ENCODE data around the gene SELENOV.

SELENOV gene

GRCh38 chr19:39544911-39545310, 30.0 kb downstream of the SELENOV start:
- no peak for TF ChIP-seq ZNF274 (IDR thresholded peaks at IDR 0.05; ENCODE audit: low read depth, low read length)
- H3K4me3 ChIP-seq (ENCODE audit: low read length) = no peak overlapping the region

DNA sequence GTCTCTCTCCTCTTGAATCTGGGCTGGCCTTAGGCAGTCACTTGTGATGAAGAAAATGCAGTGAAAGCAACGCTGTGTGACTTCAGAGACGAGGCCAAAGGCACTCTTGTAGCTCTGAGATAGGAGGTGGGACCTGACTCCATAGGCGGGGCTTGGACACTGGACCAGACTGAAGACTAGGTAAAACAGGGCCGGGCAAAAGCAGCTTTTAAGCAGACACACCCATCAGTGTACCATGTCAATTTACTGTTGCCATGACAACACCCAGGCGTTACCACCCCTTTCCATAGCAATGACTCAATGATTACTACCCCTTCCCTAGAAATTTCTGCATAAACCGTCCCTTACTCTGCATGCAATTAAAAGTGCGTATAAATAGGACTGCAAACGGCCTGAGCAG, 31.7 kb downstream of the SELENOV start:
- TF ChIP-seq ZNF274 (IDR thresholded peaks at IDR 0.05; ENCODE audit: low read depth, low read length) = no peak
- H3K4me3 ChIP-seq (ENCODE audit: low read length) = no peak overlapping the region

- no peak for TF ChIP-seq ZNF274 (IDR thresholded peaks at IDR 0.05; ENCODE audit: low read depth, low read length)
- no peak overlapping the region for H3K4me3 ChIP-seq (ENCODE audit: low read length)
Observed at GRCh38 chr19:39550197-39550596, 35.3 kb downstream of the SELENOV start.

GRCh38 chr19:39553082-39553652, 38.2 kb downstream of the SELENOV start:
- no peak overlapping the region for H3K4me3 ChIP-seq (ENCODE audit: low read length)
- TF ChIP-seq ZNF274 (IDR thresholded peaks at IDR 0.05; ENCODE audit: low read depth, low read length) = no peak

DNA sequence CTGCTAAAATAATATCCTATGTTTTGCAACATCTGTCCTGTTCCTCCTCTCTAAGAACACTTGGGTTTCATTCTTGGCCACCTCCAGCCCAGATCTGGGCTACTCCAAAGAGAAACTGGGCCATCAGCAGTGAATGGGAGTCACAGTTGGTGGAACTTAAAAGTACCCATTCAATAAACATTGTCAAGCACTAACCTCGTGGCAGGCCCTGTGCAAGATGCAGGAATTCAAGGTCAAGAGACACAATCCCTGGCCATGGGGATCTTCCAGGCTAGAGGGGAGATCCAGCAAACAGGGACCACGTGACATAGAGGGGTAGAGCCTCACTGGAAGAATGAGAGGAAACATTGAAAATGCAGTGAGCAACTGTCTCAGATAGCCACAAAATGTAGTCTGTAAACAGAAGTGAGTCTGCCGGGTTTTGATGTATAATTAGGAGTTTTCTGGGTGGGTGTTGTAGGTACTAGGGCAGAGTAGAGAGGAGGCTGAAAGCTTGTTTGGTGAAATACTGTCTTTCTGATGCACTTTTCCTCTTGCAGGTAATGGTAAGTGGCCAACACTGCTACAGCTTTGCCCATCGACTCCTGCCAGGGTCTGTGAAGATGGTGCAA, 39.9 kb downstream of the SELENOV start:
- H3K4me3 ChIP-seq (ENCODE audit: low read length) = no peak overlapping the region
- no peak for TF ChIP-seq ZNF274 (IDR thresholded peaks at IDR 0.05; ENCODE audit: low read depth, low read length)

- TF ChIP-seq ZNF274 (IDR thresholded peaks at IDR 0.05; ENCODE audit: low read depth, low read length) = no peak
- no peak overlapping the region for H3K4me3 ChIP-seq (ENCODE audit: low read length)
Observed at GRCh38 chr19:39555883-39556282, 40.9 kb downstream of the SELENOV start.

DNA sequence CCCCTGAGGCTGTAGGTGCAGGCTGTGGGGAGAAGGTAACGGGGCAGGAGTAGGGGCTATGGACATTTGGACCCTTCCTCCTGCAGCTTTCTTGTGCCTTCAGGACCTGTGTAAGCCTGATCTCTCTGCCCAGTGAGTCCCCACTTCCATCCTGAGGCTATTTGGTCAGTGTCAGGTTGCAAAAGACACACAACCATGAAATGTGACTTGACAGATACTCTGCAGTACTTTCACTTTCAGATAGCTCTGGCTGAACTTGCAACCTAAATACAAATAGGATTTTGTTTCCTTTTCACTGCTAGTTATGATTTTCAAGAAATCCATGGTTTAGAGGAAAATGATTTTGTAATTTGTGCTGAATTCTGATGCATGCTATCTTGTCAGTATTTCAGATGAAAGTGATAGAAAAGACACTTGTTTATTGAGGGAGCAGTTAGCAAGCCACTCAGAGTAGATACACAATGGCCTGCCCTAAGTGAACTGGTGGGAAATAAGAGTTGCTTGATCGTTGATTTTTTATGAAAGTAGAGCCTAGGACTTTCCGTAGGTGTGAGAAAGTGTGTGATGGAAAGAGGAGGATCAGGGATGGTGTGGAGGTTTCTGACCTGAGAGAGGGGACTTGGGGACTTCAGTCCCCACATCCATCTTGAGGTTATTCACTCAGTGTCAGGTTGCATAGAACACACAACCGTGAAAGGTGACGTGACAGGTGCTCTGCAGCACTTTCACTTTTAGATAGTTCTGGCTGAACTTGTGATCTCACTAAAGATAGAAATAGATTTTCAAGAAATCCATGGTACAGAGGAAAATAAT, 43.1 kb downstream of the SELENOV start:
- peak overlapping the region; percentile 49 for H3K4me3 ChIP-seq (ENCODE audit: low read length)
- no peak for TF ChIP-seq ZNF274 (IDR thresholded peaks at IDR 0.05; ENCODE audit: low read depth, low read length)

DNA sequence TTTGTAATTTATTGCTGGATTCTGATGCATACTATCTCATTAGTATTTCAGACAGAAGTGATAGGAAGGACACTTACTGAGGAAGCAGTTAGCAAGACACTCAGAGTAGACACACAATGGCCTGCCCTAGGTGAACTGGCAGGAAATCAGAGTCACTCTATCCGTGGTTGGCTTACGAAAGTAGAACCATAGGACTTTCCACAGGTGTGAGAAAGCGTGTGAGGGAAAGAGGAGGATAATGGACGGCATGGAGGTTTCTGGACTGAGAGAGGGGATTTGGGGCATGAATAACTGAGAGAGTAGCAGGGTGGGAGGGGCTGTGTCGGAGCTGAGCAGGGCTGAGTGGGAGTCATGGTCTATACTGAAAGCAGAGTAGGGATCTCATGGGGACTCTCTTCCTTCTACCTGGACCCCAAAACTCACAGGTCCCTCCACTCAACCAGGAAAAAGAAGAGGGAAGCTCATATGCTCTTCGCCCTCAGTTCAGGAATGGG, 43.7 kb downstream of the SELENOV start:
- H3K4me3 ChIP-seq (ENCODE audit: low read length) = peak overlapping the region; percentile 49; the same call in 1 of the 2 replicates
- no peak for TF ChIP-seq ZNF274 (IDR thresholded peaks at IDR 0.05; ENCODE audit: low read depth, low read length)

DNA sequence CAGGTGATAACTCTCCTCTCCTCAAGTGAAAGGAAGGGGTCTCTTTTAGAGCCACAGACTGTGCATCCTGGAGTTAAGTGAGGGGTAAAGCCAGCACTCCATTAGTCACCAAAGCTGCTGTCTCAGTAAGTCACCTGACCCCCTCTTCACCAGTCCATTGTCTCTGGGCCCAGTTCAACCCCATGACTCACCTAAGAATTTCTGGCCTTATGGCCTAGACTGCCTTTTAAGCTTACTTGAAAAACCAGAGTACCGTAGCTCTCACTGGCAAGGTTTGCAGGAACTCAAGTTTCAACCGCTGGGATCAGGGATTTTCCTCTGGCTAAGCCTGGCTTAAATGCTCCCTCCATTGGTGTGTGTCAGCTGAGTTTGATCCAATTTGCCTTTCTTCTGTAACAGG, 48.5 kb downstream of the SELENOV start:
- H3K4me3 ChIP-seq (ENCODE audit: low read length) = no peak overlapping the region
- no peak for TF ChIP-seq ZNF274 (IDR thresholded peaks at IDR 0.05; ENCODE audit: low read depth, low read length)

- no peak for TF ChIP-seq ZNF274 (IDR thresholded peaks at IDR 0.05; ENCODE audit: low read depth, low read length)
Observed at GRCh38 chr19:39566064-39566463, 51.1 kb downstream of the SELENOV start.

GRCh38 chr19:39568604-39569003, 53.7 kb downstream of the SELENOV start:
- no peak overlapping the region for H3K4me3 ChIP-seq (ENCODE audit: low read length)
- no peak for TF ChIP-seq ZNF274 (IDR thresholded peaks at IDR 0.05; ENCODE audit: low read depth, low read length)

More at GRCh38 chr19:39566064-39566463, 51.1 kb downstream of the SELENOV start:
- no peak overlapping the region for H3K4me3 ChIP-seq (ENCODE audit: low read length)
